Activated CD4-positive, alpha-beta T cell treated with anti-CD3 and anti-CD28 coated beads, Interleukin-2, amount 10 ng/mL, durations not matched to agents 7 days and 5 days (primary cell): ENCODE results near the gene DEDD. TPM values are rescaled to one million over a fixed set of nuclear protein-coding genes. Genes with fewer than 3 reads are reported as not detected.

Source experiments
- CTCF ChIA-PET: fragments of 350-600 bp; sonication (Branson Sonifier 250); formaldehyde crosslinking; loops from one replicate; lab custom pipeline; 2021; ENCODE audit warnings: antibody characterized with exemption; lab: Charles Lee
- POLR2A ChIA-PET: fragments of 350-600 bp; sonication (Branson Sonifier 250); formaldehyde crosslinking; loops from one replicate; lab custom pipeline; 2021; ENCODE audit warnings: antibody characterized with exemption; lab: Charles Lee
- DNase-seq: peaks from one replicate; pipeline ENCODE4 v3.0.0-alpha.2; 2020
- H3K27ac Mint-ChIP-seq: one replicate; pipeline ENCODE4 v1.8.0; 2021; ENCODE audit warnings: mild to moderate bottlenecking, moderate library complexity, mixed read lengths
- H3K27me3 Mint-ChIP-seq: one replicate; pipeline ENCODE4 v1.8.0; 2021; ENCODE audit warnings: mixed read lengths
- H3K36me3 Mint-ChIP-seq: one replicate; pipeline ENCODE4 v1.8.0; 2021; ENCODE audit warnings: low read depth, mixed read lengths
- H3K4me1 Mint-ChIP-seq: one replicate; pipeline ENCODE4 v1.8.0; 2021; ENCODE audit warnings: mixed read lengths
- H3K4me3 Mint-ChIP-seq: one replicate; pipeline ENCODE4 v1.8.0; 2021; ENCODE audit warnings: mild to moderate bottlenecking, moderate library complexity, mixed read lengths
- H3K9me3 Mint-ChIP-seq: one replicate; pipeline ENCODE4 v1.8.0; 2021; ENCODE audit warnings: mixed read lengths
- total RNA-seq, 2 experiments: library from RNA; stranded (reverse); gene quantifications; one replicate each; pipeline ENCODE4 v1.2.3, GENCODE V29; 2021

The DEDD gene
- total RNA-seq, 2 experiments from 2014 or later, result 39.8 to 43.1 TPM

GRCh38 chr1:161073474-161074121 is 58.9 kb downstream of the DEDD start:
- no peak for DNase-seq
- ChIA-PET CTCF (interaction anchor here (0.6 to 13.5 kb wide), 5 partner anchors 9 to 92 kb away, joined by 3 to 185 read pairs (median 3); partner anchors contain the start of genes KLHDC9 and NECTIN4), POLR2A (no interaction called here)
- no peak overlapping the region for H3K4me3 Mint-ChIP-seq
- peaks cover 11% of the 10 kb centered on the region for H3K36me3 Mint-ChIP-seq
- H3K4me1 Mint-ChIP-seq, result peaks cover 39% of the 10 kb centered on the region
- peak overlapping the region; percentile 38 for H3K27ac Mint-ChIP-seq
- no peaks in the 10 kb centered on the region for H3K27me3 Mint-ChIP-seq
- no peaks in the 10 kb centered on the region for H3K9me3 Mint-ChIP-seq

GRCh38 chr1:161072751-161073449 is 59.6 kb downstream of the DEDD start:
- CTCF ChIA-PET, result interaction anchor here (1.0 to 13.5 kb wide), 6 partner anchors 12 to 93 kb away, joined by 3 to 185 read pairs (median 4); partner anchors contain the start of genes KLHDC9 and NECTIN4
- no peak for DNase-seq
- POLR2A ChIA-PET, result no interaction called here
- peaks cover 43% of the 10 kb centered on the region for H3K4me1 Mint-ChIP-seq
- no peaks in the 10 kb centered on the region for H3K9me3 Mint-ChIP-seq
- peaks cover 18% of the 10 kb centered on the region for H3K36me3 Mint-ChIP-seq
- H3K4me3 Mint-ChIP-seq, result no peak overlapping the region
- no peaks in the 10 kb centered on the region for H3K27me3 Mint-ChIP-seq
- H3K27ac Mint-ChIP-seq, result peak overlapping the region; percentile 57

GRCh38 chr1:161071886-161072371 is 60.5 kb downstream of the DEDD start:
- Mint-ChIP-seq H3K4me3 (no peak overlapping the region), H3K36me3 (peaks cover 25% of the 10 kb centered on the region), H3K9me3 (no peaks in the 10 kb centered on the region), H3K27me3 (no peaks in the 10 kb centered on the region), H3K27ac (peak overlapping the region; percentile 43), H3K4me1 (peaks cover 51% of the 10 kb centered on the region)
- peak; percentile 63 for DNase-seq
- POLR2A ChIA-PET, result interaction anchor here (1.1 kb wide), 1 partner anchor 25 kb away, joined by 3 read pairs; no protein-coding TSS in a partner anchor
- CTCF ChIA-PET, result interaction anchor here (0.6 to 13.5 kb wide), 13 partner anchors 11 to 98 kb away, joined by 3 to 185 read pairs (median 4); partner anchors contain the start of genes KLHDC9, NECTIN4, NIT1 and PFDN2

Other genes with a start within 250 kb of the DEDD start
- not detected for gene ITLN1, start 247.5 kb downstream of the DEDD start, total RNA-seq
- not detected for gene ITLN2, start 177.9 kb downstream of the DEDD start, total RNA-seq
- gene F11R, start 111.5 kb downstream of the DEDD start, total RNA-seq, result 10 to 100 TPM; 14.1 to 15.6 TPM
- gene TSTD1, start 93.7 kb downstream of the DEDD start, total RNA-seq, result 10 to 100 TPM; 33.5 to 43.6 TPM
- gene USF1, start 86.7 kb downstream of the DEDD start, total RNA-seq, result 10 to 100 TPM; 78.0 to 81.2 TPM
- gene ARHGAP30, start 62.8 kb downstream of the DEDD start, total RNA-seq, result 100 to 1,000 TPM; 244 to 304 TPM
- gene NECTIN4, start 43.1 kb downstream of the DEDD start, total RNA-seq, result under 1 TPM in 1 of 2 experiments, not detected in 1; 0.15 TPM
- gene KLHDC9, start 34.3 kb downstream of the DEDD start, total RNA-seq, result under 1 TPM in 1 of 2 experiments, not detected in 1; 0.30 TPM
- 10 to 100 TPM; 46.0 to 56.0 TPM for gene PFDN2, start 14.6 kb downstream of the DEDD start, total RNA-seq
- 10 to 100 TPM; 37.7 to 39.0 TPM for gene NIT1, start 14.6 kb downstream of the DEDD start, total RNA-seq
- gene UFC1, start 21.3 kb upstream of the DEDD start, total RNA-seq, result 100 to 1,000 TPM; 115 to 120 TPM
- gene USP21, start 26.8 kb upstream of the DEDD start, total RNA-seq, result 10 to 100 TPM; 34.7 to 40.2 TPM
- gene PPOX, start 33.8 kb upstream of the DEDD start, total RNA-seq, result 10 to 100 TPM; 33.6 to 40.7 TPM
- gene B4GALT3, start 44.8 kb upstream of the DEDD start, total RNA-seq, result 10 to 100 TPM; 43.1 to 48.6 TPM
- 1 to 10 TPM in 1 of 2 experiments, under 1 TPM in 1; 0.31 to 1.3 TPM for gene ADAMTS4, start 66.4 kb upstream of the DEDD start, total RNA-seq
- 10 to 100 TPM; 74.2 to 82.1 TPM for gene NDUFS2, start 69.7 kb upstream of the DEDD start, total RNA-seq
- gene FCER1G, start 82.6 kb upstream of the DEDD start, total RNA-seq, result 1 to 10 TPM; 1.8 to 3.0 TPM
- not detected for gene APOA2, start 91.0 kb upstream of the DEDD start, total RNA-seq
- 10 to 100 TPM; 16.7 to 17.3 TPM for gene TOMM40L, start 93.4 kb upstream of the DEDD start, total RNA-seq
- gene NR1I3, start 105.5 kb upstream of the DEDD start, total RNA-seq, result not detected
- under 1 TPM in 1 of 2 experiments, not detected in 1; 0.15 TPM for gene PCP4L1, start 126.1 kb upstream of the DEDD start, total RNA-seq
- gene MPZ, start 177.3 kb upstream of the DEDD start, total RNA-seq, result 1 to 10 TPM; 4.5 to 5.2 TPM
- gene SDHC, start 181.7 kb upstream of the DEDD start, total RNA-seq, result 100 to 1,000 TPM; 159 to 169 TPM
- not detected for gene CFAP126, start 235.2 kb upstream of the DEDD start, total RNA-seq